ENCODE measurements around the gene ATP8B4.

DNA sequence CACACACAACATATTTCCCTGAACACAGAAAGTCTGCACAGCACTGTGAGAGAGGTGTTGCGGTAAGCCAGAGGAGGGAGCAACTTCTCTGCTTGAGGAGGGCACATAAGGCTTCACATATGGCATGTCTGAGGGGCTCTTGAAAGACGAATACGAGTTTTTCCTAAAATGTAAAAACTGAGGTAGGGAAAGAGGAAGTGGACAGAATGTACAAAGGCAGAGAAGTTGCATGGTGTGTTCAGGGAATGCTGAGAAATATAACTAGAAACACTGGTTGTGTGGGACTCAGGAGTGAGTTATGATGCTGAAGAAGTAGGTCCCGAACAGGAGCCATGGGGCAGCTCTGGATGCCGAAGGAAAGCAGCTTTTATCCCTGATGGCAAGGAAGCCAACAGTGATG is 22.8 kb upstream of the ATP8B4 start:
- TF ChIP-seq CTBP1 (IDR thresholded peaks at IDR 0.05; ENCODE audit: borderline replicate concordance) (no peak), SP1 (IDR thresholded peaks at IDR 0.05) (no peak), FOXM1 (IDR thresholded peaks at IDR 0.05; ENCODE audit: borderline replicate concordance) (no peak)

Measured in HEK293T (cell line).